ENCODE data around the gene LORICRIN. TPM values are rescaled to one million over a fixed set of nuclear protein-coding genes. Genes with fewer than 3 reads are reported as not detected.

Gene LORICRIN
- polyA plus RNA-seq, 1 of the 3 experiments (the other 2 are of a cell fraction): not detected

DNA sequence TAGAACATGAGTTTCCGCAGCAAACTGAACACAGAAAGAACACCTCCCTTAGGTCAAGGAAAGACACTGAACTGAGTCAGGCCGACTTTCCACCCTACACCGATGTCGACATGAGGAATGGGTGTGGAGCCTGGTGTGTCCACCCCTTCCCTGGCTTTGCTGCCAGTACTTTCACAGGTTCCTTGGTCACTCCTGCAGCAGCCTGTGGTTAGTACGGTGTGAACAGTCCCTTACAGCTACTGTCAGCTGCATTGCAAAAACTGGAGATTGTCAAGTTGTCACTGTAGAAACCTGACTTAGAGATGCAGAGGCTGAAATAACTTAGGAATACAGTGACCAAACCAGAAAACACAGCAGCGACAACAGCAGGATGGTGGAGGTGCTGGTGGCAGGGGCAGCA, 46.2 kb downstream of the LORICRIN start:
- Histone ChIP-seq H3K4me3 (ENCODE audit: low read depth in 2 of 2, low read length in 1 of 2) (no peak overlapping the region), H3K4me1 (ENCODE audit: control insufficient read depth in 1 of 2, insufficient read depth in 2 of 2, low read depth in 1 of 2, low read length in 1 of 2) (no peaks in the 10 kb centered on the region), H3K27ac (ENCODE audit: low read depth in 2 of 2, low read length in 1 of 2) (no peak overlapping the region), H3F3A (replicated peaks; ENCODE audit: insufficient read depth) (no peaks in the 10 kb centered on the region), H3K9me3 (no peaks in the 10 kb centered on the region), H3K9me2 (no peaks in the 10 kb centered on the region), H3K79me2 (ENCODE audit: insufficient read depth) (no peaks in the 10 kb centered on the region), H4K20me1 (ENCODE audit: insufficient read depth) (no peaks in the 10 kb centered on the region), H3K4me2 (no peak overlapping the region), H2AFZ (ENCODE audit: low read depth) (no peak overlapping the region), H3K36me3 (replicated peaks in 1 of 2; ENCODE audit: control insufficient read depth in 1 of 2, insufficient read depth in 2 of 2, low read length in 1 of 2) (no peaks in the 10 kb centered on the region), H3K27me3 (ENCODE audit: insufficient read depth) (peaks cover 36% of the 10 kb centered on the region; the same call in 1 of the 2 replicates), H3K9ac (no peak overlapping the region)
- ChIA-PET CTCF (interaction anchor here (1.2 kb wide), 1 partner anchor 17 kb away, joined by 4 read pairs; no protein-coding TSS in a partner anchor), POLR2A (no interaction called here)
- no peak for DNase-seq
- WGBS (ENCODE audit: low lambda C conversion rate): 21% methylated on average over 6 of the region's 6 CpGs
- TF ChIP-seq, protein P1, sequence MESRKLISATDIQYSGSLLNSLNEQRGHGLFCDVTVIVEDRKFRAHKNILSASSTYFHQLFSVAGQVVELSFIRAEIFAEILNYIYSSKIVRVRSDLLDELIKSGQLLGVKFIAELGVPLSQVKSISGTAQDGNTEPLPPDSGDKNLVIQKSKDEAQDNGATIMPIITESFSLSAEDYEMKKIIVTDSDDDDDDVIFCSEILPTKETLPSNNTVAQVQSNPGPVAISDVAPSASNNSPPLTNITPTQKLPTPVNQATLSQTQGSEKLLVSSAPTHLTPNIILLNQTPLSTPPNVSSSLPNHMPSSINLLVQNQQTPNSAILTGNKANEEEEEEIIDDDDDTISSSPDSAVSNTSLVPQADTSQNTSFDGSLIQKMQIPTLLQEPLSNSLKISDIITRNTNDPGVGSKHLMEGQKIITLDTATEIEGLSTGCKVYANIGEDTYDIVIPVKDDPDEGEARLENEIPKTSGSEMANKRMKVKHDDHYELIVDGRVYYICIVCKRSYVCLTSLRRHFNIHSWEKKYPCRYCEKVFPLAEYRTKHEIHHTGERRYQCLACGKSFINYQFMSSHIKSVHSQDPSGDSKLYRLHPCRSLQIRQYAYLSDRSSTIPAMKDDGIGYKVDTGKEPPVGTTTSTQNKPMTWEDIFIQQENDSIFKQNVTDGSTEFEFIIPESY (IDR thresholded peaks at IDR 0.05; ENCODE audit: borderline replicate concordance, low read depth): no peak
- TF ChIP-seq TEAD4 (IDR thresholded peaks at IDR 0.05; ENCODE audit: borderline replicate concordance, insufficient read depth) (no peak), TAF1 (IDR thresholded peaks at IDR 0.05; ENCODE audit: borderline replicate concordance, low read depth, low read length) (no peak), FOXM1 (IDR thresholded peaks at IDR 0.05; ENCODE audit: low read depth) (no peak), GABPA (IDR thresholded peaks at IDR 0.05; ENCODE audit: low read depth) (no peak), EZH2phosphoT487 (IDR thresholded peaks at IDR 0.05; ENCODE audit: borderline replicate concordance, low read depth) (no peak), ELF1 (IDR thresholded peaks at IDR 0.05) (no peak), NFIC (IDR thresholded peaks at IDR 0.05; ENCODE audit: borderline replicate concordance) (no peak), NRF1 (IDR thresholded peaks at IDR 0.05; ENCODE audit: low read depth, low read length) (no peak), EP300 (IDR thresholded peaks at IDR 0.05; ENCODE audit: borderline replicate concordance in 1 of 2, low read depth in 1 of 2, low read length in 1 of 2) (no peak), JUND (IDR thresholded peaks at IDR 0.05) (no peak), RCOR1 (IDR thresholded peaks at IDR 0.05; ENCODE audit: low read length) (no peak), TCF12 (IDR thresholded peaks at IDR 0.05) (no peak), FOSL2 (IDR thresholded peaks at IDR 0.05; ENCODE audit: borderline replicate concordance, low read depth) (no peak), RXRA (IDR thresholded peaks at IDR 0.05; ENCODE audit: borderline replicate concordance, low read depth) (no peak)
- TF ChIP-seq, protein P2, sequence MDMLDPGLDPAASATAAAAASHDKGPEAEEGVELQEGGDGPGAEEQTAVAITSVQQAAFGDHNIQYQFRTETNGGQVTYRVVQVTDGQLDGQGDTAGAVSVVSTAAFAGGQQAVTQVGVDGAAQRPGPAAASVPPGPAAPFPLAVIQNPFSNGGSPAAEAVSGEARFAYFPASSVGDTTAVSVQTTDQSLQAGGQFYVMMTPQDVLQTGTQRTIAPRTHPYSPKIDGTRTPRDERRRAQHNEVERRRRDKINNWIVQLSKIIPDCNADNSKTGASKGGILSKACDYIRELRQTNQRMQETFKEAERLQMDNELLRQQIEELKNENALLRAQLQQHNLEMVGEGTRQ (IDR thresholded peaks at IDR 0.05; ENCODE audit: borderline replicate concordance, low read depth, low read length): no peak
- TF ChIP-seq, protein P3, sequence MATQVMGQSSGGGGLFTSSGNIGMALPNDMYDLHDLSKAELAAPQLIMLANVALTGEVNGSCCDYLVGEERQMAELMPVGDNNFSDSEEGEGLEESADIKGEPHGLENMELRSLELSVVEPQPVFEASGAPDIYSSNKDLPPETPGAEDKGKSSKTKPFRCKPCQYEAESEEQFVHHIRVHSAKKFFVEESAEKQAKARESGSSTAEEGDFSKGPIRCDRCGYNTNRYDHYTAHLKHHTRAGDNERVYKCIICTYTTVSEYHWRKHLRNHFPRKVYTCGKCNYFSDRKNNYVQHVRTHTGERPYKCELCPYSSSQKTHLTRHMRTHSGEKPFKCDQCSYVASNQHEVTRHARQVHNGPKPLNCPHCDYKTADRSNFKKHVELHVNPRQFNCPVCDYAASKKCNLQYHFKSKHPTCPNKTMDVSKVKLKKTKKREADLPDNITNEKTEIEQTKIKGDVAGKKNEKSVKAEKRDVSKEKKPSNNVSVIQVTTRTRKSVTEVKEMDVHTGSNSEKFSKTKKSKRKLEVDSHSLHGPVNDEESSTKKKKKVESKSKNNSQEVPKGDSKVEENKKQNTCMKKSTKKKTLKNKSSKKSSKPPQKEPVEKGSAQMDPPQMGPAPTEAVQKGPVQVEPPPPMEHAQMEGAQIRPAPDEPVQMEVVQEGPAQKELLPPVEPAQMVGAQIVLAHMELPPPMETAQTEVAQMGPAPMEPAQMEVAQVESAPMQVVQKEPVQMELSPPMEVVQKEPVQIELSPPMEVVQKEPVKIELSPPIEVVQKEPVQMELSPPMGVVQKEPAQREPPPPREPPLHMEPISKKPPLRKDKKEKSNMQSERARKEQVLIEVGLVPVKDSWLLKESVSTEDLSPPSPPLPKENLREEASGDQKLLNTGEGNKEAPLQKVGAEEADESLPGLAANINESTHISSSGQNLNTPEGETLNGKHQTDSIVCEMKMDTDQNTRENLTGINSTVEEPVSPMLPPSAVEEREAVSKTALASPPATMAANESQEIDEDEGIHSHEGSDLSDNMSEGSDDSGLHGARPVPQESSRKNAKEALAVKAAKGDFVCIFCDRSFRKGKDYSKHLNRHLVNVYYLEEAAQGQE (IDR thresholded peaks at IDR 0.05; ENCODE audit: low read depth, low read length): no peak
- TF ChIP-seq, protein P4, sequence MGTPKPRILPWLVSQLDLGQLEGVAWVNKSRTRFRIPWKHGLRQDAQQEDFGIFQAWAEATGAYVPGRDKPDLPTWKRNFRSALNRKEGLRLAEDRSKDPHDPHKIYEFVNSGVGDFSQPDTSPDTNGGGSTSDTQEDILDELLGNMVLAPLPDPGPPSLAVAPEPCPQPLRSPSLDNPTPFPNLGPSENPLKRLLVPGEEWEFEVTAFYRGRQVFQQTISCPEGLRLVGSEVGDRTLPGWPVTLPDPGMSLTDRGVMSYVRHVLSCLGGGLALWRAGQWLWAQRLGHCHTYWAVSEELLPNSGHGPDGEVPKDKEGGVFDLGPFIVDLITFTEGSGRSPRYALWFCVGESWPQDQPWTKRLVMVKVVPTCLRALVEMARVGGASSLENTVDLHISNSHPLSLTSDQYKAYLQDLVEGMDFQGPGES (IDR thresholded peaks at IDR 0.05; ENCODE audit: low read depth, low read length): no peak
- TF ChIP-seq, protein P5, sequence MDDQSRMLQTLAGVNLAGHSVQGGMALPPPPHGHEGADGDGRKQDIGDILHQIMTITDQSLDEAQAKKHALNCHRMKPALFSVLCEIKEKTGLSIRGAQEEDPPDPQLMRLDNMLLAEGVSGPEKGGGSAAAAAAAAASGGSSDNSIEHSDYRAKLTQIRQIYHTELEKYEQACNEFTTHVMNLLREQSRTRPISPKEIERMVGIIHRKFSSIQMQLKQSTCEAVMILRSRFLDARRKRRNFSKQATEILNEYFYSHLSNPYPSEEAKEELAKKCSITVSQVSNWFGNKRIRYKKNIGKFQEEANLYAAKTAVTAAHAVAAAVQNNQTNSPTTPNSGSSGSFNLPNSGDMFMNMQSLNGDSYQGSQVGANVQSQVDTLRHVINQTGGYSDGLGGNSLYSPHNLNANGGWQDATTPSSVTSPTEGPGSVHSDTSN (IDR thresholded peaks at IDR 0.05): no peak

All from SK-N-SH (cell line).